GM19395 (cell line): ENCODE data around the gene RAVER2.
"Not testable (repeated sequence)": the region's sequence is repeated elsewhere in the genome, so short reads cannot be mapped to it uniquely, and the experiment has no call there.

Source experiments
- ATAC-seq: cut with Tn5 transposase; IDR thresholded peaks from one replicate; pipeline ENCODE4 v1.9.1; 2021; ENCODE audit warnings: mild to moderate bottlenecking, moderate library complexity; ENCODE audit not compliant: unreplicated experiment

Gene RAVER2

DNA sequence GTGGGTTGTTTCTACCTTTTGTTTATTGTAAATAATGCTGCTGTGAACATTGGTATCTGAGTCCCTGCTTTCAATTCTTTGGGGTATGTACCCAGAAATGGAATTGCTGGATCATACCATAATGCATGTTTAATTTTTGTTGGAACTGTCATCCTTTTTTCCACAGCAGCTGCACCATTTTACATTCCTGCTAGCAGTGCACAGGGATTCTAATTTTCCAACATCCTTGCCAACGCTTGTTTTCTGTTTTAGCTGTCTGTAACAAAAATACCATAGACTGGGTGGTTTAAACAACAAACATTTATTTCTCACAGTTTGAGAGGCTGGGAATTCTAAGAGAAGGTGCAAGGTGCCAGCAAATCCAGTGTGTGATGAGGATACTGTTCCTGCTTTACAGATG lies 65.1 kb downstream of the RAVER2 start:
- ATAC-seq: no peak

DNA sequence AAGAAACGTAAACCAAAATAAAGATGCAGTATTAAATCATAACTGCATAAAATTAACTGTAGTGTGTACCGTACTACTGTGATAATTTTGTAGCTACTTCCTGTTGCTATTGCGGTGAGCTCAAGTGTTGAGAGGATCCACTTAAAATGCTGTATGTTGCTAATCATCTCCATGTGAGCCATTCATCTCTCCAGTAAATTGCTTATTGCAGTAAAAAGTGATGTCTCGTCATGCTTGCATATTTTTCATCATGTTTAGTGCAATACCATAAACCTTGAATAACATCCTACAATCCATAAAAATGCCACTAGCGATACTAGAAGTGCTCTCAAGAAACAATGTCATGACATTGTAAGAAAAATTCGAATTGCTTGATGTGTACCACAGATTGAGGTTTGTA lies 66.3 kb downstream of the RAVER2 start:
- ATAC-seq: no peak

DNA sequence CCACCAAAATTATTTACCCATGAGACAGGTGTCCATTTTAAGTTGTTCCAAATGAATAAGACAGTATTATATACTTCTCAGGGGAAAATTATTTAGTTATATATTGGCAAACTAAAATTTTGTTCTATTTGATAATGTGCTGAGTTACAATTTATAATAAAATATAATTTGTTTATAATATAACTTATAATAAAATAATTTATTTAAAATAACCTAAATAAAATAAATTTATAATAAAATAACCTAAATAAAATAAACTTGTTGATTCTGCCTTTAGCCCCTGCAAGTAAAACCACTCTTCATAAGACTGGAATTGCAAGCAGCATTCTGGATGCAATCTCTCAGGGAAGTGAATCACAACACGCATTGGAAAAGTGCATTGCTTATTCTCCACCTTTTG lies 69.6 kb downstream of the RAVER2 start:
- no peak for ATAC-seq

DNA sequence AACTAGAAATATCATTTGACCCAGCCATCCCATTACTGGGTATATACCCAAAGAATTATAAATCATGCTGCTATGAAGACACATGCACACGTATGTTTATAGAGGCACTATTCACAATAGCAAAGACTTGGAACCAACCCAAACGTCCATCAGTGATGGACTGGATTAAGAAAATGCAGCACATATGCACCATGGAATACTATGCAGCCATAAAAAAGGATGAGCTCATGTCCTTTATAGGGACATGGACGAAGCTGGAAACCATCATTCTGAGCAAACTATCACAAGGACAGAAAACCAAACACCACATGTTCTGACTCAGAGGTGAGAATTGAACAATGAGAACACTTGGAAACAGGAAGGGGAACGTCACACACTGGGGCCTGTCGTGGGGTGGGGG lies 72.5 kb downstream of the RAVER2 start:
- not testable (repeated sequence) for ATAC-seq

DNA sequence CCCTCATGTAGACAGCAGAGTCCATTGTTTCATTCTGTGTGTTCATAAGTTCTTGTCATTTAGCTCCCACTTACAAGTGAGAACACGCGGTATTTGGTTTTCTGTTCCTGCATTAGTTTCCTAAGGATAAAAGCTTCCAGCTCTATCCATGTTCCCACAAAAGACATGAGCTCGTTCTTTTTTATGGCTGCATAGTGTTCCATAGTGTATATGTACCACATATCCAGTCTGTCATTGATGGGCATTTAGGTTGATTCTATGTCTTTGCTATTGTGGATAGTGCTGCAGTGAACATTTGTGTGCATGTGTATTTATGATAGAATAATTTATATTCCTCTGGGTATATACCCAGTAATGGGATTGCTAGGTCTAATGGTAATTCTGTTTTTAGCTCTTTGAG lies 75.7 kb downstream of the RAVER2 start:
- ATAC-seq: not testable (repeated sequence)

DNA sequence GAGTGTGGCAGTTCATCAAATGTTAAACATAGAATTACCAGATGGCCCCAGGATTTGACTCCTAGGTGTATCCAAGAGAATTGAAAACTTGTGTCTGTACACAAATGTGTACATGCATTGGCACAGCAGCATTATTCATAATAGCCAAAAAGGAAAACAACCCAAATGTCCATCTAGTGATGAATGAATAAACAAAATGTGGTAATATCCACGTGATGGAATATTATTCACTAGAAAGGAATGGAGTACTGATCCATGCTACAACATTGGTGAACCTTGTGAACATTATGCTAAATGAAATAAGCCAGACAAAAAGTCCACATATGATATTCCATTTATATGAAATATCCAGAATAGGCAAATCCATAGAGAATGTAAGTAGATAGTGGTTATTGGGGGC lies 77.7 kb downstream of the RAVER2 start:
- no peak for ATAC-seq

DNA sequence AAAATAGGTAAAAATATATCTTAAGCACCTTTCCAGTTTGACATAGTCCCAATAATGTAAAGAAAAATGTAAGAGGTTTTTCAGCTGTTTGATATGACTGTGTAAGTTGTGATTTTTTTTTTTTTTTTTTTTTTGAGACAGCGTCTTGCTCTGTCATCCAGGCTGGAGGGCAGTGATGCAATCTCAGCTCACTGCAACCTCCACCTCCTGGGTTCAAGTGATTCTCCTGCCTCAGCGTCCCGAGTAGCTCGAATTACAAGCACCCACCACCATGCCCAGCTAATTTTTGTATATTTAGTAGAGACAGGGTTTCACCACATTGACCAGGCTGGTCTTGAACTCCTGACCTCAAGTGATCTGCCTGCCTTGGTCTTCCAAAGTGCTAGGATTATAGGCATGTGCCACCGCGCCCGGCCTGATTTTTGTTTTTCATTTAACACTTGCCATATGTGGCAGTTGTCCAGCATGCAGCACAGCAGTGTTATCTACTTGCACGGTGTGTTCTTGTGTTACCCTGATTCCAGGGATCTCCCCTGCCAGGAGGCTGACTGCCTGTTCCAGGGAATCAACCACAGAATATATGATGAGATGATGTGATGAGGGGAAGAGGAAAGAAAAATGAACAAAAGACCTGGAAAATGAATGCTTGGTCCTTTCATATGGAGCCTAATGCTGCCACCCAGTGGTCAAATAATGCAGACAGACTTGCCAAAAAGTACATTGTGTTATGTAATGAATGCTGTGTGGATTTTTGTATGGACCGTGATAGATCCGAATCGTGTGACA lies 79.0 kb downstream of the RAVER2 start:
- peak; percentile 71 for ATAC-seq

DNA sequence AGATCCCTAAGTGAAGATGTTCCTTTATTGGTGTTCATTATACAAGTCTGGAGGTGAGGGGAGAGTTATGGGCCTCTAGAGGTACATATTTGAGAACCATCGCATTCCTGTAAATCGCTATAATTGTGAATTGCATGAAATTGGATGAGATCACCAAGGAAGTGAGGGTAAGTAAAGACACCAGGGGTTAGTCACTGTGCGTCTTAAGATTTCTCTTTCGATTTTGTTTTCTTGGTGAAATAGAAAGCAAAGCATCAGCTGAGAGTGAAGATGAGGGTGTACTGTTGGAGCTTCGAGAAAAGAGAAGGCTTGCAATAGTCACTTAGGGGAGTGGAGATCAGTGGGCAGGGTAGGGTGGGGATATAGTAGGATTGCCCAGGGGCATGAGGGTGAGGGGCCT lies 82.1 kb downstream of the RAVER2 start:
- peak; percentile 63 for ATAC-seq

DNA sequence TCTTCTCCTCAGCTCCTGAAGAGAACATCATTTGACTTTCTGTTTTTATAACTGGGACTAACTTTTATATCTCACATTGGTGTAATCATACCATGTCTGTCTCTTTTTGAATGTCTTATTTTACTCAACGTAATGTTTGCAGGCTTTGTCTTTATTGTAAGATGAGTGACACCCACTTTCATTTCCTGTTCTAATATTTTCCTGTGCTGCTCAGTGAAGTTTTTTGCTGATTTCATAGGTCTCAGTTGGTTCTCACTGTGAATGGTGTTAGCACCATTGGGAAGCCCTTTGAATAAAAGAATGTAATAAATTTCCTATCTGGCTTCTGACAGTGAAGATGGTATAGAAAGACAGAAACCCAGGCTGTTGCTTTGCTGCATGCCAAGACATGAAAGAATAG lies 84.0 kb downstream of the RAVER2 start:
- ATAC-seq: no peak

DNA sequence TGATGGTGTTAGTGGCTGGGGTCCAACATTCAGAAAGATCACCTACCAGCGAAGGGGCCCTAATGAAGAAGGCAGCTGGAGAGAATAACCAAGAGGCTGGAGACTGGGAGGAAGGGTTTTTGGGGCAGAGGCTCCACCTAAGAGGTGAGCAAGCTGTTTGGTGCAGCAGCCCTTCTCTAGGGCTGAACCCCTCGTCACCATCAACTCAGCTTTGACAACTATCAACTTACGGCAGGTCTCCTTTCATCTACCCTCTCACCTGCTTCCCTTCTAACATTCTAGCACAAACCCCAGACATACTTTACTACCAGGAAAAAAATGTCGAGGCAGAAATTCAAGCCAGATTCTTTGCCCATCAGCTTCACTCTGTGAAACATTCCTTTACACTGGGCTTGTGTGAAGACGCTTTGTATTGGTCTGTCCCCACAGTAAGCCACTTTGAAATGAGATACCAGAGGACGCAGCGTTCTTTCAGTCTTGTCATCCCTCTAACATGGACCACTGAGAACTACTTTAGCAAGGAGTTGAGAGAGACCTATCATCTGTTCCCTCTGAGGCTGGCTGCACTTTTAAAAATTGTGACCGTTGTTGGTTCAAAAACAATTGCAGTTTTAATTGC lies 84.6 kb downstream of the RAVER2 start:
- no peak for ATAC-seq

DNA sequence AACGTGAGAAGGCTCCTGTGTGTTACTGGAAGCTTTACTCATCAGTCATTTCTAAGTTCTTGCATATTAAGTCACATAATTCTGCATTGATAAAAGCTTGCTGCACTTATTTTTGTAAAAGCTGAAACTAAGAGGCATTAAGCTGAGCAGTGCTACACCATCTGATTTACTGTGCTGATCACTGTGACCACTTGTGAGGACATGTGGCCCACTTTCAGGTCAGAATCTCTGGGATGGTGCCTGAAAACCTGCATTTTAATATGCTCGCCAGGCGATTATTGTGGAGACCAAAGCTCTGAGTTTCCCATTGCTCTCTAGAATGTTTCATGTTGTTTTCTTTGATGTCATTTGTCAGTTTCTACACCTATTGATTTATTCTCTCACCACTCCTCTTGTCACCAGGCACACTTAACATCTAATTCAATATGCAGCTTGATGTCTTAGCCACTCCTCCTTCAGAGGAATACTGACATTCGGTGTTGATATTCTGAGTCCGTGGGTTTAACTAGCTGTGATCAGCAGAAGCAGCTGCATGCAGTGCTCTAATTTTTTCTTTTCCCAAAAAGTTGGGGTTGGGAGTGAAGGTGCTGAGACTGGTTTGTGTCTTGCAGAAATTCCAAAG lies 85.3 kb downstream of the RAVER2 start:
- no peak for ATAC-seq

DNA sequence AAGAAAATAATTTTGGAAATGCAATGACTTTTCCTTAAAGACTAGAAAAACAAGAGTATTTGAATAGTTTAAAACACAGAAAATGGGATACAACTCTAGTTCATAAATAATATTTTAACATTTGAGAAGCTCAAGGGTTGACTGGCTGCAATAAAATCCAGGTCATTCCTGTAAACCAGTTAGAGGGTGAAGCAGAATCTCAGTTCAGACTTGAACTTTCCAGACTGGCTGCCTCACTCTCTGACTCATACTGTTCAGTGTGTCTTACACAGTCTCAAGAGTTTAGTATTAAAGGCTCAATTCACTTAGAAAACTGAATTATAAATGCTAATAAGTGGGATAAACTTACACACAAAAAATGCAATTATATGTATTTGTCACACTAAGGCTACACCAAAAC lies 89.9 kb downstream of the RAVER2 start:
- ATAC-seq: no peak

DNA sequence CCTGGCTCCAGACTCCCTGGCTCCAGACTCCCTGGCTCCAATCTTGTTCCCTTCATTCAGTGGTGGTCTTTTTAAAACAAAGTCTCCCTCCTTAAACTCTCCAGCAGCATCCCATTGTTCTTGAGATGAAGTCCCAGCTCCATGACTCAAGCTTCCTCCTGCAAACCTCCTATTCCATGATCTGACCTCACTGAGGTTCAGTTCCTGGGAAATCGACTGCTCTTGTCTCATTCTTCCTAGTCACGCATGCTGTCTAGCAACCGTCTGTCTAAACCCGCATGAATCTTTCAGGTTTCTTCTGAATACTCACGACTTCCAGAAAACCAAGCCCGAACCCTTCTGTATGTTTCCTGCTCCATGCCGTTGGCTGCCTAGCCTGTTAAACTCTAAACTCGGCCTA lies 91.9 kb downstream of the RAVER2 start:
- ATAC-seq: no peak

DNA sequence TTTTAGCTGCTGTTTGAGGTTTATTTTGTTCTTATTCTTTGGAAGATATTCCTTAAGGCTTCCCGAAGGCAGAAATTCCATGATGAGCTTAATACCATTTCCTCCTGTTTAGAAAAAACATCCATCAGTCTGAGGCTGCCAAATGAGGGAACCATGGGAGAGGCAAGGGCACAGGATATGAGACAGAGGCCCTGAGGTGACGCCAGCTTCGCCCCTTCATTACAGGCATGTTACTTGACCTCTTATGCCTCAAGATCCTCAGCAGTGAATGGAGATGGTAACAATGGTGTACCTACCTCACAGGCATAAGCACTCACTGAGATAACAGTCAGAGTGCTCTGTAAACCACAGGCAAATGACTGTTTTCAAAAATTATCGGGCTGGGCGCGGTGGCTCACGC lies 93.6 kb downstream of the RAVER2 start:
- no peak for ATAC-seq

DNA sequence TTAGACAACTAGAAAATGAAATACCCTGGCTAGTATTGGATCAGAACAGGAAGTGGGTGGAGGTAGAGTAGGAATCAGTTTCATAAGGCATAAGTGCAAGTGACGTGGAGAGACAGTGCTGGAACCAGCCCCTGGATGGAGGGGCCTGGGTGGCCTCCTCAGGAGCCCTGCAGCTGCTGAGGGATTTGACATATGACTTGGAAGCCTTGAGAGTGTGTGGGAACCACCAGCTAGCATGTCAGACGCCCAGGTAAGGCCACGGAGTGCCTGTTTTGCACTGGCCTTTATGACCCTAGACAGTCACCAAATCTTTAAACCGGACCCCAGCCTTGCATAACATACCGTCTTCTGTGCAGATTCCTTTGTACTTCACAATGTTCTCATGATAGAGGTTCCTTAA lies 94.4 kb downstream of the RAVER2 start:
- no peak for ATAC-seq

DNA sequence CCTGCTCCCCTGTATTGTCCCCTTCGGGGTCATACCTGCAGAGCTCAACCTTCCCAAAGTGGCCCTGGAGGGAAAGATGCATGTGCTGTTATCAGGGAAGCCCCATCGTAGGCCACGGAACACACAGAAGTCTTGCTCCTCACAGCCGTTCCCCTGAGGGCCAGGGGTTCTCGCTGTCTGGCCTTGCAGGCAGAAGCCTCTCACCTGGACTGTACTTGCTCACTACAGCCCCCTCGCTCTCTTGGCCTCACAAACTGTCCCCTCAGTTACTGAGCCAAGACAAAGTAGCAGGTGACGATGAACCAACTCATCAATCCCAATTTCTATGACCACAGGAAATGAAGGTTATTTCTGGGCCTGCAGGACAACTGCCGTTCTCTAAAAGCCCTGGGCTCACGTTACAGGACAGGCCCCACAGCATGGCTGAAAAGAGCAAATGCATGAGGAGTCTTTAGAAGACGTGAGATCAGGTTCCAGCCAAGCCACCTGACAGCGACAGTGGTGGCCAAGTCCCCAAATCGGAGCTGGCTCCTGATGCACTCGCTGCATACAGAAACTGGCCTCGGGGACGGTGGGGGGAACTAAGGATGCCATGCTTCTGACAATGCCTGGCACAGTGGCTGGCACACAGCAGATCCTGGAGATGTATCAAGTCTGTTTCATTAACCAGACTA lies 95.0 kb downstream of the RAVER2 start:
- ATAC-seq: no peak

DNA sequence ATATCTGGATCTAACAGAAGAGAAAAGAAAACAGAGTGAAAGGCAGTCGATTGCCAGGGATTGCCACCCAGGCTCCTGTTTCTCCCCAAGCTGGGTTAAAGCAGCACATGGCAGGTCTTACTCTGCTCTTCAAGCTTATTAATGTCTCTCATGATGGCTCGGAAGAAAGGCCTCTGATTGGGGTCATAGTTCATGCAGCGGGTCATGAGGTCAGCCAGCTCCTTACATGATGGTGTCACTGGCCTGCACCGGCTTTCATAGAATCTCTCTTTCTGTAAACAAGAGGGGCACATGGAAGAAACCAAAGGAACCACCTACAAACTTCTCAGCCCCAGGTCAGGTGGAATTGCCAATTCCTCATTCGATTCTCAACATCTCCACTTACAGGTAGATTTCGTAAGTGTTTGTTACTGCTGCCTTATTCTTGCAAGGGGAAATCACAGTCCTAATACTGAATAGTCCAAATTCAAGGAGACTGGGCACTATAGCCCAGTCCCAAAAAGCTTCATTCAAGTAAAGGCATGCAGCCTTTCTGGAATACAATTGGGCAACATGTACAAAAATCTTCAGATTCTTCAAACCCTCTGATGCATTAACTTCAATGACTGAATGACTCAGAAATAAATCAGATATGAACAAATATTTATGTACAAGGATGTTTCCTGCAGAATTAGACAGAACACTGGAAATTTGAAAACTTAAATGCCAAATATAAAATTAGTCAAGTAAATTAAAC lies 96.6 kb downstream of the RAVER2 start:
- ATAC-seq: no peak

DNA sequence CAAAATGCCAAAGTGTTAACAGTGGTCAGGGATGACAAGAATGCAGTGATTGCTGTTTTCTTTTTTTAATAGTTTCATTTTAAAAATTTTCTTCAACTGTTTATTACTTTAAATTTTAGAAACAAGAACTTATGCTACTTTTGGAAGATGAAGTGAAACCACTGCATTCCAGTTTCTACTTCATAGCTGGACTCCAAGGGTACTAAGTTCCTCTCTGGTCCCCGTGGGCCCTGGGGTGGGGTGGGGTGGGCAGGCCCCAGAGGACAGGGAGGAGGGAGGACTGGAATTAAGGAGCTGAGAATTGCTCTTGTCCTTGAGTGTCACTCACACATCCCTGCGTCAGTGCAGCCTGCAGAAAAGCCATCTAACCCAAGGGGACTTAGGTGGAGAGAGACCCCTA lies 97.3 kb downstream of the RAVER2 start:
- ATAC-seq: no peak

DNA sequence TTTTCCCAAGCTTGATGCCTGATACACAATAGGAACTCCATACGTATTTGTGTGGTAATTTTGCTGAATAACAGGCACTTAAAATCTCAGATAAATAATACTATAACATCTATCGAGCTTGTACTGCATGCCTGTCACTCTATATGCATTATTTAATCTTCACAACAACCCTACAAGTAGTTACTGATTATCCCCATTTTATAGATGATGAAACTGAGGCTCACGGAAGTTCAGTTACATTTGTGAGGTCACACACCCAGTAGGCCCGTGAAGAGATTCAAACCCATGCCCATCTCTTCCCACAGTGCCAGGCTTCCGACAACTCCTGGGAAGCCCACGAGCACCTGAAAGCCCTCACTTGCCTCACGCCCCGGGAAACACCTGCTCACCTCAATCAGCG lies 98.8 kb downstream of the RAVER2 start:
- no peak for ATAC-seq

DNA sequence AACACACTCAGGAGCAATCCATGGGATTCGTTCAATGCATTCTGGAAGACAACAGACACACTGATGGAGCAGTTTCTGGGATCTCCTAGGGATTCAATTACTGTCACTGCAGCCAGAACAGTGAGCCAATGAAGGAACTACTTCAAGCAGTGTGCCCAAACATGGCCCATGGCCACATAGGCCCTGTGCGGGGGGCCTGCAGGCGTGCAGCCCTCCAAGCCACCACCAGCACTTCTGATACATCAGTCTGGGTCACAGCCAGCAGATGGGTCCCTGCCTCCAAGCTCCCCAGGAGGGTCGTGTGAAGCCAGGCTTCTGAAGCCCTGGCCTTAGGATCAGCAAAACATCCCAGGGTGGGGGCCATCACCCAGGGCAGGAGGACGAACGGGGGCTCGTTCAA lies 99.3 kb downstream of the RAVER2 start:
- no peak for ATAC-seq

DNA sequence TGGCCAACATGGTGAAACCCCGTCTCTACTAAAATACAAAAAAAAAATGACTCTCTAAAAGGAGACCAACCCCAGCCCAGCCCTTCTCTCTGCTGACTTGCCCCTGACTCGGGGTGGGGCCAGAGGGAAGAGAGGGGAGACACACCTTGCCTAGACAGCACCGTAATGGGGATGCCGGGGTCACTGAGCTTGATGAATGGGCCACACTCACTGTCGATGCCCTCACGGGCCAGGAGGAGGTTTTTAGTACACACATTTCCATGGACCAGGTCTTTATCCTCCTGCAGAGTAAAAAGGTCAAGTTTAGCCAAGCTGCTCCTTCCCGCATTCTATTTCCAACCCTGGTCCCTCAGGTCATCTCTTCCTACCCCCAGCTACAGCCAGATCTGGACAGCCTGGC lies 99.7 kb downstream of the RAVER2 start:
- no peak for ATAC-seq
